ENCODE data around the gene MT1B.
"Not testable (repeated sequence)": the region's sequence is repeated elsewhere in the genome, so short reads cannot be mapped to it uniquely, and the experiment has no call there.

The MT1B gene

DNA sequence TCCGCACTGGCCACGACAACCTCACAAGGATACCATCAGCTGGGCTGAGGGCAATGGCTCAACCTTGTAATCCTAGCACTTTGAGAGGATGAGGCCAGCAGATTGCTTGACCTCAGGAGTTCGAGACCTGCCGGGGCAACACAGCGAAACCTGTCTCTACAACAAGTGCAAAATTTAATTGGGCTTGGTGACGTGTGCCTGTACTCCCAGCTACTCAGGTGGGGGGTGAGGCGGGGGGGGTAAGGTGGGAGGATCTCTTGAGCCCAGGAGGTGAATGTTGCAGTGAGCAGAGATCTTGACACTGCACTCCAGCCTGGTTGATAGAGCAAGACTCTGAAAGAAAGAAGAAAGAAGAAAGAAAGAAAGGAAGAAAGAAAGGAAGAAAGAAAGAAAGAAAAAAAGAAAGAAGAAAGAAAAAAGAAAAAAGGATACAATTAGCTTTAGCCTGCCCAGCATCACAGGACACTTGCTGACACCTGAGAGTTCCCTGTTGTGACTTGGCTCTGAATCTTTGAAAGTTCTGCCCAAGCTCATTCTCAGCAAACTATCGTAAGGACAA lies 31.3 kb upstream of the MT1B start:
- no peak for DNase-seq (ENCODE audit: low spot score)

DNA sequence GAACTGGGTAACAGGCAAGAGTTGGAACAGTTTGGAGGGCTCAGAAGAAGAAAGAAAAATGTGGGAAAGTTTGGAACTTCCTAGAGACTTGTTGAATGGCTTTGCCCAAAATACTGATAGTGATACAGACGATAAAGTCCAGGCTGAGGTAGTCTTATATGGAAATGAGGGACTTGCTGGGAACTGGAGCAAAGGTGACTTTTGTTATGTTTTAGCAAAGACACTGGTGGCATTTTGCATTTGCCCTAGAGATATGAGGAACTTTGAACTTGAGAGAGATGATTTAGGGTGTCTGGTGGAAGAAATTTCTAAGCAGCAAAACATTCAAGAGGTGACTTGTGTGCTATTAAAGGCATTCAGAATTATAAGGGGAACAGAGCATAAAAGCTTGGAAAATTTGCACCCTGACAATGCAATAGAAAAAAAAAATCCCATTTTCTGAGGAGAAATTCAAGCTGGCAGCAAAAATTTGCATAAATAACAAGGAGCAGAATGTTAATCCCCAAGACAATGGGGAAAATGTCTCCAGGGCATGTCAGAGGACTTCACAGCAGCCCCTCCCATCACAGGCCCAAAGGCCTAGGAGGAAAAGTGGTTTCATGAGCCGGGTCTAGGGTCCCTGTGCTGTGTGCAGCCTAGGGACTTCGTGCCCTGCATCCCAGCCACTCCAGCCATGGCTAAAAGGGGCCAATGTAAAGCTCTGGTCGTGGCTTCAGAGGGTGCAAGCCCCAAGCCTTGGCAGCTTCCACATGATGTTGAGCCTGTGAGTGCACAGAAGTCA lies 29.8 kb upstream of the MT1B start:
- DNase-seq (ENCODE audit: low spot score): not testable (repeated sequence)

DNA sequence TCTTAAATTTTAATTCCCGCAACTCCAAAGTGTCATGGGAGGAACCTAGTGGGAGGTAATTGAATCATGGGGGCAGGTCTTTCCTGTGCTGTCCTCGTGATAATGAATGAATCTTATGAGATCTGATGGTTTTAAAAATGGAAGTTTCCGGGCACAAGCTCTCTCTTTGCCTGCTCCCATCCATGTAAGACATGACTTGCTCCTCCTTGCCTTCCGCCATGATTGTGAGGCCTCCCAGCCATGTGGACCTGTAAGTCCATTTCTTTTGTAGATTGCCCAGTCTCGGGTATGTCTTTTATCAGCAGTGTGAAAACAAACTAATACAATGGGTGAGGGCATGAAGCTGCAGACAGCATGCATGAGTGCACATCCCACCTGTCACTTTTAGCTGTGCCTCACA lies 28.5 kb upstream of the MT1B start:
- not testable (repeated sequence) for DNase-seq (ENCODE audit: low spot score)

DNA sequence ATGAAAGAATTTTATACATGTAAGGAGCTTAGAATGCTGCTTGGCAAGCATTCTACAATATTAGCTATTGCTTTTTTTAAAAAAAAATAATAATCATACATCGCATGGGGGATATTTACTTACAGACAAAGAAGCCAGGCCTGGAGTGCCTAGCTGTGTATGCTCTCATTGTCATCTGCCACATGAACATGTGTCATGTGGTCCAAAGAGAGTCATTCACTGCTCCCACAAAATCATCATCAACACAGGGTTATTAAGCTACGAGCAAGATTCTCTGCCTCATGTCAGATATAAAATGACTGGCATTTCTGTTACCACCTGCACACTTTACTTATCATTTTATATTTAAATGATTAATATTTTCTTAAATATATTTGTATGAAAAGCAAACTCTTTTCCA lies 28.0 kb upstream of the MT1B start:
- DNase-seq (ENCODE audit: low spot score): no peak

DNA sequence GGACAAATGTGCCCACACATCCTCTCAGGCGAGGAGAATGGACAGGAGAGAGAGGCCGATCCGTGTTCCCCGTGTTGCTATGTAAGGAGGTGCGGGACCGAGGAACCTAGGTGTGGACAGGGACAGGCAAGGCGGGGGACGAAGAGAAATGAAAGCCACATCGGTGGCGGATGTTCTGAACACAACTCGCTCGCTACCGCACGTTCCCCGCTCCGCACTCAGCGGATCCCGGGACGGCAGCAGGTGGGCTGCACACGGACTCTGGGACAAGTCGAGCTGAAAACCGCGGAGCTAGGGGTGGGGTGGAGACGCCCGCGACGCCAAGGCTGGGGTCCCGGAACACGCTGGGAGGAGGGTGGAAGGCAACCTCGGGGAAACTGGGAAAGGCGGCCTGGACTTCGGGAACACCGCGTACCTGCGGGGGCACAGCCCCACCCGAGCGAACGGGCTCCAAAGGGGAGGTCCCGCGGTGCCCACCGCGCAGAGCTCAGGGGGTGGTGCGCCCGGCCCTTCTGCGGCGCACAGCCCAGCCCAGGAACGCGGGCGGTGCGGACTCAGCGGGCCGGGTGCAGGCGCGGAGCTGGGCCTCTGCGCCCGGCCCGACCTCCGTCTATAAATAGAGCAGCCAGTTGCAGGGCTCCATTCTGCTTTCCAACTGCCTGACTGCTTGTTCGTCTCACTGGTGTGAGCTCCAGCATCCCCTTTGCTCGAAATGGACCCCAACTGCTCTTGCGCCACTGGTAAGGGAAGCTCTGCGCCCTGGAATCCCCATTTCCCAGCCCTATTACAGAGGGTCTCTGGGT lies 26.3 kb upstream of the MT1B start, which contains the start of gene MT1E:
Gene MT1E, plus strand, starts transcription at position 642 of the 803 bp plus-strand sequence. Its CDS starts 71 bp downstream, at position 713.
- DNase-seq (ENCODE audit: low spot score): peak; percentile 73

DNA sequence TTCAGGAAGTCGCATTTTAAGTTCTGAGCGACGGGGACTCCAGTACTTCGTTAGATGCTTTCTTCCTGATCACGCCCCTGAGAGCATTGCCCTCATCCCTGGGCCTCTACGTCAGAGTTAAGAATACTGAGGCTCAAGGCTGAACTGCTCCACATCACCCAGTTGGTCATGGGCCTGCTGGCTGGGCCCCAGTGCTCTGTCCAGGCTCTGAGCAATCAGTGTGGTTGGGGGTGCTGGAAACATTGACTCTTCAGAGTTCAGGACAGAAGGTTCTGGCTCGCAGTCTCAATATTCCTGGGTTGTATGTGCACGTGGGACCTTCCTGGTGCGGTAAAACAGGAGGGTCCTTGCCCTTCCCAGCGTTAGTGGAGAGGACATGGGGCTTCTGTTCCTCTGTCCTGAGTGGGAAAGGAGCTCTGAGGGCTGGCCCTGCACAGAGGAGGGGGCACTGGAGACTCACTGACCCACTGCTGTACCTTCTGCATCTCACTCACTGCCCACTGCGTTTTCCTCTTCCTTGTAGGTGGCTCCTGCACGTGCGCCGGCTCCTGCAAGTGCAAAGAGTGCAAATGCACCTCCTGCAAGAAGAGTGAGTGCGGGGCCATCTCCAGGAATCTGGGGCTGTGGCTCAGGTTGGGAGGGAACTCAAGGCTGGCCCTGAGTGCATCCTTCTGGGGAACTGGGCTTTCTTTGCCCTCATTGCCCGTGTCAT lies 25.6 kb upstream of the MT1B start:
- no peak for DNase-seq (ENCODE audit: low spot score)

DNA sequence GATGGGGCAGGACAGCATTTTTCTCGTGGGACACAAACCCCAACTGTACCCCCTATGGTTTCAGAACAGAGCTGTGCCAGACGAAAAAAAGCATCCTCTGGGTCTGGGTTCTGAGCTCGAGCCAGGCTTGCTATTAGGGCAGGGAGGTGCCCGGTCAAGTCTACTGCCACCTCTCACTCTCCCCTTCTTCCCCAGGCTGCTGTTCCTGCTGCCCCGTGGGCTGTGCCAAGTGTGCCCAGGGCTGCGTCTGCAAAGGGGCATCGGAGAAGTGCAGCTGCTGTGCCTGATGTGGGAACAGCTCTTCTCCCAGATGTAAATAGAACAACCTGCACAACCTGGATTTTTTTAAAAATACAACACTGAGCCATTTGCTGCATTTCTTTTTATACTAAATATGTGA lies 25.0 kb upstream of the MT1B start:
- no peak for DNase-seq (ENCODE audit: low spot score)

DNA sequence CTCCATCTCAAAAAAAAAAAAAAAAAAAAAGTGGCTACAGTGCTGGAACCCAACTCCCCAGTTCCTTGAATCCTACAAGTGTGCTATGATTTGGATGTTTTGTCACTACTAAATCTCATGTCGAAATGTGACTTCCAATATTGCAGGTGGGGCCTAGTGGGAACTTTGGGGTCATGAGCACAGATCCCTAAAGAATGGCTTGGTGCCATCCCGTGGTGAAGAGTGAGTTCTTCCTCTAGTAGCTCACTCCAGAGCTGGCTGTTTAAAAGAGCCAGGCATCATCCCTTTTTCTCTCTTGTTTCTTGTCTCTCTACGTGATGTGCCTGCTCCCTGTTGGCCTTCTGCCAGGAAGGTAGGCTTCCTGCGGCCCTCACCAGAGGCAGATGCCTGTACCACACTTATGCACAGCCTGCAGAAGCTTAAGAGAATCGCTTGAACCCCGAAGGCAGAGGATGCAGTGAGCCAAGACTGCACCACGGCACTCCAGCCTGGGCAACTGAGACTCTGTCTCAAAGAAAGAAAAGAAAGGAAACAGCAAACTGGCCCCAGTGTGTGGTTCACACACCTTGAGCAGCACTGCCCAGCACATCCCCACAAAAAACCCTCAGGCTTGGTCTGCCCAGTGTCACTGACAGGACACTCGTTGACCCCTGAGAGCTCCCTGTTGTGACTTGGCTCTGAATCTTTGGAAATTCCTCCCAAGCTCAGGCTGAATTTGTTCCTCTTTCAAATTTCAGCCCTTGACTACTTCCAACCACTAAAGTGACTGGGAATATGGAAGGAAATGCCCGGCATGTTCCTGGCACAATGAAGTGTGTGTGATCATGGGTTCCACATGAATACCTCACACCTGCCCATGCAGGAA lies 23.0 kb upstream of the MT1B start:
- no peak for DNase-seq (ENCODE audit: low spot score)

DNA sequence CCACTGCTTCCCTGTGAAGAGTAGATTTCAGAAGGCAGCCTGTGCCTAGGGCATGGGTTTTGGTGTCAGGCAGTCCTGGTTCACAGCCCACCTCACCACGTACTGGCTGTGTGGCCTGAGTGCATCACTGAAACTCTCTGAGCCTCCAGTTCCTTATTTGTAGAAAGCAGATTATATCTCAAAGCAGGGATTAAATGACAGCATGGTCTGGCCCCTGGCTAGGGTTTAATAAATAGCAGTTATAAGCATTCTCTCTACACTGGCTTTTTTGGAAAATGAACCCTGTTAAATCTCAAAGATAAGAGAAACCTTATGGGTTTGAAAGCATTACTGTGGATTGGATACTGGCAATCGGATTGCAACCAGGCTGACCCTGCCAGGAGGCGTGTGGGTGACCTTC lies 22.2 kb upstream of the MT1B start:
- no peak for DNase-seq (ENCODE audit: low spot score)

DNA sequence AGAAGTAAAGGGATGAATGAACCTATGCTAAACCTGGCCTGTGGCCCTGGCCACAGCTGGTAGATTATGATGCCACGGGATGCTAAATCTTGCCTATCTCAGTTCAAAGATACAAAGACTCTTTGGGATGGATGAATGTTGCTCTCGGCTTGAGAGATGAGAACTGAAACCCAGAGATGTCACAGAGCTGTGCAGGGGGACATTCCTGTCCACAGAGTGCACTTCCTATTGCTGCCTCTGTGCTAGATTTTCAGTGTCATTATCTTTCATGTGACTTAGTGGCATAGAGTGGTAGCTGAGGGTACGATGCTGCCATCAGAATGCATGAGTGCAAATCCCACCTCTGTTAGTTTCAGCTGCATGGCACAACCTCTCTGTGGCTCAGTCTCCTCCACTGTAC lies 21.6 kb upstream of the MT1B start:
- DNase-seq (ENCODE audit: low spot score): no peak

DNA sequence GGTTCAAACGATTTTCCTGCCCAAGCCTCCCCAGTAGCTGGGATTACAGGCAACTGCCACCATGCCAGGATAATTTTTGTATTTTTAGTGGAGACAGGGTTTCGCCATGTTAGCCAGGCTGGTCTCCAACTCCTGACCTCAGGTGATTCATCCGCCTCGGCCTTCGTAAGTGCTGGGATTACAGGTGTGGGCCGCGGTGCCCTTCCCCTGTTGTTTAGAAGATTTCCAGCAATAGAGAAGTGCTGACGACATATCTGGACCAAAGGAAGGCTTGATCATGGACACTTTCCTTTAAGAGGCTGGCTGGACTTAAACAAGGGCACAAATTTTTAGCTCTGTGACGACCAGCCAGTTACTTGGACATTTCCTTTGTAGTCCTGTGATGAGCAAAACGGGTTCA lies 20.5 kb upstream of the MT1B start:
- DNase-seq (ENCODE audit: low spot score): no peak

DNA sequence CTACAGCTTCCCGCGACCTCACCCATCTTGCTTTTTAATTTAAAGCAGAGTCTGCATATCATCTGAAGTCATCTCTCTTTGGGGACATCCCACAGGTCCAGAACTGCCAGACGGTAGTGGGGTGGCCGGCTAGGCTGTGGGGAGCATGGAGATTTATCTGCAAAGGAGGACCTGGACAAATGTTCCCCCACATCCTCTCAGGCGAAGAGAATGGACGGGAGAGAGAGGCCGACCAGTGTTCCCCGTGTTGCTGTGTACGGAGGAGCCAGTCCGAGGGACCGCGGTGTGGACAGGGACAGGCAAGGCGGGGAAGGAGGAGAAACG lies 19.9 kb upstream of the MT1B start:
- DNase-seq (ENCODE audit: low spot score): no peak

DNA sequence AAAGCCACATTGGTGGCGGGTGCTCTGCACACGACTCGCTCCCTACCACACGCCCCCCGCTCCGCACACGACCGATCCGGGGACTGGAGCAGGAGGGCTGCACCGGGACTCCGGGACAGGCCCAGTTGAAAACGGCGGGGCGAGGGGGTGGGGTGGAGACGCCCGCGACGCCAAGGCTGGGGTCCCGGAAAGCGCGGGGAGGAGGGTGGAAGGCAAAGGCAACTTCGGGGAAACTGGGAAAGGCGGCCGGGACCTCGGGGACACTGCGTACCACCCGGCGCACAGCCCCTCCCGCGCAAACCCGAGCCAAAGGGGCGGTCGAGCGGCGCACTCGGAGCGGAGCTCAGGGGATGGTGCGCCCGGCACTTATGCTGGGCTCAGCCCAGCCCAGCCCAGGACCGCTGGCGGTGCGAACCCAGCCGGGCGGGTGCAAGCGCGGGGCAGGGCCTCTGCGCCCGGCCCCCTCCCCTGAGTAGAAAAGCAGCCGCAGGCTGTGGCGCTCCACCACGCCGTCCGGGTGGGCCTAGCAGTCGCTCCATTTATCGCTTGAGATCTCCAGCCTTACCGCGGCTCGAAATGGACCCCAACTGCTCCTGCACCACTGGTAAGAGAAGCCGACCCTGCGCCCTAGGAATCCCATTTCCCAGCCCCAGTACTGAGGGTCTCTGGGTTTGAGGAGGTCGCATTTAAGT lies 19.4 kb upstream of the MT1B start, which contains the start of gene MT1M:
Gene MT1M, plus strand, starts transcription at position 504 of the 692 bp plus-strand sequence. Its CDS starts 73 bp downstream, at position 577.
- DNase-seq (ENCODE audit: low spot score): peak; percentile 58

DNA sequence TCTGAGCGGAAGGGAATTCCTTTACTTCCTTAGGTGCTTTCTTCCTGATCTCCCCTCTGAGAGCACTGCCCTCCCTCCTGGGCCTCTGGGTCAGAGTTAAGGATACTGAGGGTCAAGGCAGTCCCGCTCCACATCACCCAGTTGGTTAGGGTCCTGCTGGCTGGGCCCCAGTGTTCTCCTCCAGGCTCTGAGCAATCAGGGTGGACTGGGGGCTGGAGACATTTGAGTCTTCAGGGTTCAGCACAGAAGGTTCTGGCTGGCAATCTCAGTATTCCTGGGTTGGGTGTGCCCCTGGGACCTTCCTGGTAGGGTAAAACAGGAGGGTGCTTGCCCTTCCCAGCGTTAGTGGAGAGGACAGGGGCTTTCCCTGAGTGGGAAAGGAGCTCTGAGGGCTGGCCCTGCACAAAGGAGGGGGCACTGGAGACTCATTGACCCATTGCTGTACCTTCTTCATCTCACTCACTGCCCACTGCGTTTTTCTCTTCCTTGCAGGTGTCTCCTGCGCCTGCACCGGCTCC lies 18.8 kb upstream of the MT1B start:
- DNase-seq (ENCODE audit: low spot score): no peak

DNA sequence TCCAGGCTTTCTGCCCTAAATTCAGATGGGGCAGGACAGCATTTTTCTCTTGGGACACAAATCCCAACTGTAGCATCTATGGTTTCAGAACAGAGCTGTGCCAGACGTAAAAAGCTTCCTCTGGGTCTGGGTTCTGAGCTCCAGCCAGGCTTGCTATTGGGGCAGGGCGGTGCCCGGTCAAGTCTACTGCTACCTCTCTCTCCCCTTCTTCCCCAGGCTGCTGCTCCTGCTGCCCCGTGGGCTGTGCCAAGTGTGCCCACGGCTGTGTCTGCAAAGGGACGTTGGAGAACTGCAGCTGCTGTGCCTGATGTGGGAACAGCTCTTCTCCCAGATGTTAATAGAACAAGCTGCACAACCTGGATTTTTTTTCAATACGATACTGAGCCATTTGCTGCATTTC lies 18.2 kb upstream of the MT1B start:
- DNase-seq (ENCODE audit: low spot score): no peak

DNA sequence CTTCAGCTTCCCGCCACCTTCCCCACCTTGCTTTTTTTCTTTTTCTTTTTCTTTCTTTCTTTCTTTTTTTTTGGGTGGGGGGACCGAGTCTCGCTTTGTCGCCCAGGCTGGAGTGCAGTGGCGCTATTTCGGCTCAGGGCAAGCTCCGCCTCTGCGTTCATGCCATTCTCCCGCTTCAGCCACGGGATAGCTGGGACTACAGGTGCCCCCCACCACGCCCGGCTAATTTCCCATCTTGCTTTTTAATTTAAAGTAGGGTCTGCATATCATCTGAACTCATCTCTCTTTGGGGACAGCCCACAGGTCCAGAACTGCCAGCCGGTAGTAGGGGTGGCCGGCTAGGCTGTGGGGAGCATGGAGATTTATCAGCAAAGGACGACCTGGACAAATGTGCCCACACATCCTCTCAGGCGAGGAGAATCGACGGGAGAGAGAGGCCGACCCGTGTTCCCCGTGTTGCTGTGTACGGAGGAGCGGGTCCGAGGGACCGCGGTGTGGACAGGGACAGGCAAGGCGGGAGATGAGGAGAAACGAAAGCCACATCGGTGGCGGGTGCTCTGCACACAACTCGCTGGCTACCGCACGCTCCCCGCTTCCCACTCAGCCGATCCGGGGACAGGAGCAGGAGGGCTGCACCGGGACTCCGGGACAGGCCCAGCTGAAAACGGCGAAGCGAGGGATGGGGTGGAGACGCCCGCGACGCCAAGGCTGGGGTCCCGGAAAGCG lies 16.8 kb upstream of the MT1B start:
- DNase-seq (ENCODE audit: low spot score): no peak

DNA sequence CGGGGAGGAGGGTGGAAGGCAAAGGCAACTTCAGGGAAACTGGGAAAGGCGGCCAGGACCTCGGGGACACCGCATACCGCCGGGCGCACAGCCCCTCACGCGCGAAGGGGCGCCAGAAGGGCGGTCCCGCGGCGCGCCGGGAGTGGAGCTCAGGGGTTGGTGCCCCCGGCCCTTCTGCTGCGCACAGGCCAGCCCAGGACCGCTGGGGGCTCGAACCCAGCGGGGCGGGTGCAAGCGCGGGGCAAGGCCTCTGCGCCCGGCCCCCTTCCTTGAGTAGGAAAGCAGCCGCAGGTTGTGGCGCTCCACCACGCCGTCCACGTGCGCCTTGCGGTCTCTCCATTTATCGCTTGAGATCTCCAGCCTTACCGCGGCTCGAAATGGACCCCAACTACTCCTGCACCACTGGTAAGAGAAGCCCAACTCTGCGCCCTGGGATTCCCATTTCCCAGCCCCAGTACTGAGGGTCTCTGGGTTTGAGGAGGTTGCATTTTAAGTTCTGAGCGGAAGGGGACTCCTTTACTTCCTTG lies 16.2 kb upstream of the MT1B start:
- DNase-seq (ENCODE audit: low spot score): no peak

DNA sequence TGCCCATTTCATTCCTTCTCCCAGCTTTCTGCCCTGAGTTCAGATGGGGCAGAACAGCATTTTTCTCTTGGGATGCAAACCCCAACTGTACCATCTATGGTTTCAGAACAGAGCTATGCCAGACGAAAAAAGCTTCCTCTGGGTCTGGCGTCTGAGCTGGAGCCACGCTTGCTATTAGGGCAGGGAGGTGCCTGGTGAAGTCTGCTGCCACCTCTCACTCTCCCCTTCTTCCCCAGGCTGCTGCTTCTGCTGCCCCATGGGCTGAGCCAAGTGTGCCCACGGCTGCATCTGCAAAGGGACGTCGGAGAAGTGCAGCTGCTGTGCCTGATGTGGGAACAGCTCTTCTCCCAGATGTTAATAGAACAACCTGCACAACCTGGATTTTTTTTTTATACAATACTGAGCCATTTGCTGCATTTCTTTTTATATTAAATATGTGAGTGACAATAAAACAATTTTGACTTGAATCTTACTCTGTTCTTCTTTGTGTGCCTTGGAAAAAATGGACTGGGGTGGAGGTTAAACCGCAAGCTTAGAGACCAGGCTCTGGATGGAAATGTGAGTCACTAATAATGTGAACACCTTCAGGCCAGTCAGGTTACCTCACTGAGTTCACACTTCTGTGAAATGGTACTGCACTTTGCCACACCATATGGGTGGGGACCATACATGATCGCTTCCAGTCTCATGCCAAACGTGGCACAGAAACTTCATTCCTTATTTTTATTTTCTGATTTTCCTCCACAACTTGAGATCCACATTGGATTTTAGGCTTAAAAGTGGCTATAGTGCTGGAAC lies 14.9 kb upstream of the MT1B start:
- DNase-seq (ENCODE audit: low spot score): no peak

Data from globus pallidus (tissue), 1 donor.